ENCODE data around the gene KLK2. TPM values are rescaled to one million over a fixed set of nuclear protein-coding genes. Genes with fewer than 3 reads are reported as not detected.

The KLK2 gene
- total and polyA plus RNA-seq, 2 of the 13 experiments (the other 11 are each of a cell fraction or from before 2014, with no cell fraction given) = 0.11 TPM; not detected in 1

GRCh38 chr19:50835785-50836542 is 37.3 kb upstream of the KLK2 start (continued):
- TF ChIP-seq ZNF749 (CRISPR knock-in tag; IDR thresholded peaks at IDR 0.05; ENCODE audit: borderline replicate concordance) (no peak), CSRNP2 (CRISPR knock-in tag; conservative IDR thresholded peaks at IDR 0.05; ENCODE audit: low read depth) (no peak), SP4 (CRISPR knock-in tag; IDR thresholded peaks at IDR 0.05) (peak; percentile 42; the same call in 1 of the 2 replicates), MAZ (IDR thresholded peaks at IDR 0.05; ENCODE audit: borderline replicate concordance, low read depth, low read length) (no peak), MAZ (CRISPR knock-in tag; IDR thresholded peaks at IDR 0.05; ENCODE audit: low read depth) (peak; percentile 75), ZBTB46 (CRISPR knock-in tag; IDR thresholded peaks at IDR 0.05; ENCODE audit: borderline replicate concordance) (no peak), KDM2A (CRISPR knock-in tag; IDR thresholded peaks at IDR 0.05; ENCODE audit: borderline replicate concordance, low read depth) (peak; percentile 38; the same call in 1 of the 2 replicates), HMGXB4 (CRISPR knock-in tag; IDR thresholded peaks at IDR 0.05; ENCODE audit: borderline replicate concordance in 1 of 2, low read depth in 1 of 2) (peak; percentile 28 to 48; a peak in 1 of 4 replicates), ZFP90 (CRISPR knock-in tag; IDR thresholded peaks at IDR 0.05; ENCODE audit: borderline replicate concordance) (no peak), ATRX (CRISPR knock-in tag; IDR thresholded peaks at IDR 0.05; ENCODE audit: borderline replicate concordance) (no peak), ZBTB14 (CRISPR knock-in tag; IDR thresholded peaks at IDR 0.05) (peak; percentile 81), ZNF614 (CRISPR knock-in tag; IDR thresholded peaks at IDR 0.05; ENCODE audit: borderline replicate concordance) (no peak), BHLHE40 (IDR thresholded peaks at IDR 0.05; ENCODE audit: low read length) (no peak), HBP1 (CRISPR knock-in tag; IDR thresholded peaks at IDR 0.05; ENCODE audit: low read depth) (0 out of 2 replicates have a peak, but pooled peaks have one; percentile 35), ZNF616 (CRISPR knock-in tag; IDR thresholded peaks at IDR 0.05; ENCODE audit: low read depth) (no peak), TBX2 (CRISPR knock-in tag; IDR thresholded peaks at IDR 0.05; ENCODE audit: borderline replicate concordance) (peak; percentile 15; the same call in 1 of the 2 replicates), ZMYM4 (CRISPR knock-in tag; IDR thresholded peaks at IDR 0.05) (peak; percentile 33; the same call in 1 of the 2 replicates), ZNF207 (IDR thresholded peaks at IDR 0.05; ENCODE audit: borderline replicate concordance) (no peak), ATAD3A (CRISPR knock-in tag; IDR thresholded peaks at IDR 0.05) (no peak)

Measured in HepG2 (cell line).